SK-N-SH treated with all-trans-retinoic acid at 6 μM for 48 hours (cell line): ENCODE data around the gene MYH7B.

Experiments used
- ARNTL ChIP-seq: fragments of 450-650 bp; formaldehyde crosslinking; IDR thresholded peaks from 2 replicates; pipeline ENCODE4 v1.5.0; 2020; ENCODE audit warnings: low read depth, mild to moderate bottlenecking, moderate library complexity, borderline replicate concordance
- BACH2 ChIP-seq: fragments of 250-450 bp; sonication (Bioruptor Pico); IDR thresholded peaks from 2 replicates; pipeline ENCODE4 v1.9.0; 2021; ENCODE audit warnings: mild to moderate bottlenecking, borderline replicate concordance
- CREB5 ChIP-seq: fragments of 250-450 bp; sonication (Bioruptor Pico); IDR thresholded peaks from 2 replicates; pipeline ENCODE4 v1.5.1; 2020; ENCODE audit warnings: low read depth, mild to moderate bottlenecking, moderate library complexity
- CSDC2 ChIP-seq: fragments of 250-450 bp; sonication (Bioruptor Pico); IDR thresholded peaks from 2 replicates; pipeline ENCODE4 v1.5.0; 2020; ENCODE audit warnings: mild to moderate bottlenecking, moderate library complexity
- OSR1 ChIP-seq: fragments of 250-450 bp; sonication (Bioruptor Pico); IDR thresholded peaks from 2 replicates; pipeline ENCODE4 v1.8.0; 2022; ENCODE audit warnings: moderate library complexity, mild to moderate bottlenecking, inconsistent platforms
- ZC3H10 ChIP-seq: fragments of 250-450 bp; sonication (Bioruptor Pico); IDR thresholded peaks from 2 replicates; pipeline ENCODE4 v1.5.1; 2021; ENCODE audit warnings: mild to moderate bottlenecking, moderate library complexity
- ZFP3 ChIP-seq: fragments of 250-450 bp; sonication (Bioruptor Pico); IDR thresholded peaks from 2 replicates; pipeline ENCODE4 v1.5.0; 2020; ENCODE audit warnings: mild to moderate bottlenecking, moderate library complexity
- ZFP30 ChIP-seq: fragments of 450-650 bp; formaldehyde crosslinking; IDR thresholded peaks from 2 replicates; pipeline ENCODE4 v1.5.0; 2022; ENCODE audit warnings: mild to moderate bottlenecking, moderate library complexity
- ZNF565 ChIP-seq: fragments of 450-650 bp; formaldehyde crosslinking; conservative IDR thresholded peaks from 2 replicates; pipeline ENCODE4 v1.5.0; 2020; ENCODE audit warnings: low read depth, mild to moderate bottlenecking, moderate library complexity
- ZNF70 ChIP-seq: fragments of 450-650 bp; formaldehyde crosslinking; IDR thresholded peaks from 2 replicates; pipeline ENCODE4 v1.5.0; 2020; ENCODE audit warnings: mild to moderate bottlenecking, moderate library complexity
- TF ChIP-seq, protein P1 (sequence below): fragments of 250-450 bp; sonication (Bioruptor Pico); IDR thresholded peaks from 2 replicates; pipeline ENCODE4 v1.5.0; 2020; ENCODE audit warnings: mild to moderate bottlenecking, moderate library complexity
- TF ChIP-seq, protein P2 (sequence below): fragments of 250-450 bp; sonication (Bioruptor Pico); IDR thresholded peaks from 2 replicates; pipeline ENCODE4 v1.8.0; 2020; ENCODE audit warnings: mild to moderate bottlenecking, moderate library complexity, borderline replicate concordance
- TF ChIP-seq, protein P3 (sequence below): fragments of 250-450 bp; sonication (Bioruptor Pico); IDR thresholded peaks from 2 replicates; pipeline ENCODE4 v1.8.0; 2021; ENCODE audit warnings: low read depth, mild to moderate bottlenecking, moderate library complexity, borderline replicate concordance

DNA sequence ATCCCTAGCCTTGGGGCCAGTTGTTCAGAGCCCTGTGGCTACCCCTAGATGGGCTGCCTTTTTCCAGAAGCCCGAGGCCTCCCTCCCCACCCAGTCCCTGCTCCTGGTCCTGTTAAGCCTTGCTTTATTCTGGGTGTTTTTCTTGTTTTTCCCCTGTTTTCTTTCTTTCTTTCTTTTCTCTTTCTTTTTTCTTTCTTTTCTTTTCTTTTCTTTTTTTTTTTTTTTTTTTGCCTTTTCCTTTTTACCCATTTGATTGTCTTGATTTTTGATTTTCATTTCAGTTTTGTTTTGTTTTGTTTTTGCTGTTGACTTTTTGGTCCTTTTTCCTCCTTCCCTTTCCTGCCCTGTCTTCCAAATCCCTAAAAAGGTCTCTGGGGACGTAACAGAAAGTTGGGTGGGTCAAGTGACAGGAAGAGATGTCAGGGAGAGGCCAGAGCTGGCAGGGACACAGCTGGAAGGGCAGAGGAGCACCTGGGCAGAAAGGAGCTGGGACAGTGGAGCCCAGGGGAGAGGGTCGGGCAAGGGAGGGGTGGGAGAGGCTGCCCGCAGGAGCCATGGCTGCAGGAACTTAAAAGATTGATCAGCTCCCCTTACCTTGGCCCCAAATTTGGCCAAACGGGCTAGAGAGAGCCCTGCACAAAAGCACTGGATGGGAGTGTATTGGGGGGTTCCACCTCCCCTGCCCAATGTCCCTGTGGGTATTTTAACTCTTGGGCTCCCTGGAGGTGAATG, 27.6 kb downstream of the MYH7B start:
- TF ChIP-seq ZC3H10 (CRISPR knock-in tag) (no peak), CREB5 (CRISPR knock-in tag) (no peak), ZNF70 (no peak), ZNF565 (CRISPR knock-in tag) (no peak), ARNTL (CRISPR knock-in tag) (no peak), OSR1 (no peak), CSDC2 (CRISPR knock-in tag) (no peak), ZFP3 (CRISPR knock-in tag) (no peak), BACH2 (CRISPR knock-in tag) (no peak), ZFP30 (CRISPR knock-in tag) (no peak)
- TF ChIP-seq, protein P1, sequence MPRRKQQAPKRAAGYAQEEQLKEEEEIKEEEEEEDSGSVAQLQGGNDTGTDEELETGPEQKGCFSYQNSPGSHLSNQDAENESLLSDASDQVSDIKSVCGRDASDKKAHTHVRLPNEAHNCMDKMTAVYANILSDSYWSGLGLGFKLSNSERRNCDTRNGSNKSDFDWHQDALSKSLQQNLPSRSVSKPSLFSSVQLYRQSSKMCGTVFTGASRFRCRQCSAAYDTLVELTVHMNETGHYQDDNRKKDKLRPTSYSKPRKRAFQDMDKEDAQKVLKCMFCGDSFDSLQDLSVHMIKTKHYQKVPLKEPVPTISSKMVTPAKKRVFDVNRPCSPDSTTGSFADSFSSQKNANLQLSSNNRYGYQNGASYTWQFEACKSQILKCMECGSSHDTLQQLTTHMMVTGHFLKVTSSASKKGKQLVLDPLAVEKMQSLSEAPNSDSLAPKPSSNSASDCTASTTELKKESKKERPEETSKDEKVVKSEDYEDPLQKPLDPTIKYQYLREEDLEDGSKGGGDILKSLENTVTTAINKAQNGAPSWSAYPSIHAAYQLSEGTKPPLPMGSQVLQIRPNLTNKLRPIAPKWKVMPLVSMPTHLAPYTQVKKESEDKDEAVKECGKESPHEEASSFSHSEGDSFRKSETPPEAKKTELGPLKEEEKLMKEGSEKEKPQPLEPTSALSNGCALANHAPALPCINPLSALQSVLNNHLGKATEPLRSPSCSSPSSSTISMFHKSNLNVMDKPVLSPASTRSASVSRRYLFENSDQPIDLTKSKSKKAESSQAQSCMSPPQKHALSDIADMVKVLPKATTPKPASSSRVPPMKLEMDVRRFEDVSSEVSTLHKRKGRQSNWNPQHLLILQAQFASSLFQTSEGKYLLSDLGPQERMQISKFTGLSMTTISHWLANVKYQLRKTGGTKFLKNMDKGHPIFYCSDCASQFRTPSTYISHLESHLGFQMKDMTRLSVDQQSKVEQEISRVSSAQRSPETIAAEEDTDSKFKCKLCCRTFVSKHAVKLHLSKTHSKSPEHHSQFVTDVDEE (CRISPR knock-in tag): no peak
- TF ChIP-seq, protein P2, sequence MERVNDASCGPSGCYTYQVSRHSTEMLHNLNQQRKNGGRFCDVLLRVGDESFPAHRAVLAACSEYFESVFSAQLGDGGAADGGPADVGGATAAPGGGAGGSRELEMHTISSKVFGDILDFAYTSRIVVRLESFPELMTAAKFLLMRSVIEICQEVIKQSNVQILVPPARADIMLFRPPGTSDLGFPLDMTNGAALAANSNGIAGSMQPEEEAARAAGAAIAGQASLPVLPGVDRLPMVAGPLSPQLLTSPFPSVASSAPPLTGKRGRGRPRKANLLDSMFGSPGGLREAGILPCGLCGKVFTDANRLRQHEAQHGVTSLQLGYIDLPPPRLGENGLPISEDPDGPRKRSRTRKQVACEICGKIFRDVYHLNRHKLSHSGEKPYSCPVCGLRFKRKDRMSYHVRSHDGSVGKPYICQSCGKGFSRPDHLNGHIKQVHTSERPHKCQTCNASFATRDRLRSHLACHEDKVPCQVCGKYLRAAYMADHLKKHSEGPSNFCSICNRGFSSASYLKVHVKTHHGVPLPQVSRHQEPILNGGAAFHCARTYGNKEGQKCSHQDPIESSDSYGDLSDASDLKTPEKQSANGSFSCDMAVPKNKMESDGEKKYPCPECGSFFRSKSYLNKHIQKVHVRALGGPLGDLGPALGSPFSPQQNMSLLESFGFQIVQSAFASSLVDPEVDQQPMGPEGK (CRISPR knock-in tag): no peak
- TF ChIP-seq, protein P3, sequence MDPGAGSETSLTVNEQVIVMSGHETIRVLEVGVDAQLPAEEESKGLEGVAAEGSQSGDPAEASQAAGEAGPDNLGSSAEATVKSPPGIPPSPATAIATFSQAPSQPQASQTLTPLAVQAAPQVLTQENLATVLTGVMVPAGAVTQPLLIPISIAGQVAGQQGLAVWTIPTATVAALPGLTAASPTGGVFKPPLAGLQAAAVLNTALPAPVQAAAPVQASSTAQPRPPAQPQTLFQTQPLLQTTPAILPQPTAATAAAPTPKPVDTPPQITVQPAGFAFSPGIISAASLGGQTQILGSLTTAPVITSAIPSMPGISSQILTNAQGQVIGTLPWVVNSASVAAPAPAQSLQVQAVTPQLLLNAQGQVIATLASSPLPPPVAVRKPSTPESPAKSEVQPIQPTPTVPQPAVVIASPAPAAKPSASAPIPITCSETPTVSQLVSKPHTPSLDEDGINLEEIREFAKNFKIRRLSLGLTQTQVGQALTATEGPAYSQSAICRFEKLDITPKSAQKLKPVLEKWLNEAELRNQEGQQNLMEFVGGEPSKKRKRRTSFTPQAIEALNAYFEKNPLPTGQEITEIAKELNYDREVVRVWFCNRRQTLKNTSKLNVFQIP (CRISPR knock-in tag): no peak
